ENCODE data around the gene OR10A5. TPM values are rescaled to one million over a fixed set of nuclear protein-coding genes. Genes with fewer than 3 reads are reported as not detected.

Gene OR10A5, protein sequence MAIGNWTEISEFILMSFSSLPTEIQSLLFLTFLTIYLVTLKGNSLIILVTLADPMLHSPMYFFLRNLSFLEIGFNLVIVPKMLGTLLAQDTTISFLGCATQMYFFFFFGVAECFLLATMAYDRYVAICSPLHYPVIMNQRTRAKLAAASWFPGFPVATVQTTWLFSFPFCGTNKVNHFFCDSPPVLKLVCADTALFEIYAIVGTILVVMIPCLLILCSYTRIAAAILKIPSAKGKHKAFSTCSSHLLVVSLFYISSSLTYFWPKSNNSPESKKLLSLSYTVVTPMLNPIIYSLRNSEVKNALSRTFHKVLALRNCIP
- total RNA-seq: not detected in 2 replicates

DNA sequence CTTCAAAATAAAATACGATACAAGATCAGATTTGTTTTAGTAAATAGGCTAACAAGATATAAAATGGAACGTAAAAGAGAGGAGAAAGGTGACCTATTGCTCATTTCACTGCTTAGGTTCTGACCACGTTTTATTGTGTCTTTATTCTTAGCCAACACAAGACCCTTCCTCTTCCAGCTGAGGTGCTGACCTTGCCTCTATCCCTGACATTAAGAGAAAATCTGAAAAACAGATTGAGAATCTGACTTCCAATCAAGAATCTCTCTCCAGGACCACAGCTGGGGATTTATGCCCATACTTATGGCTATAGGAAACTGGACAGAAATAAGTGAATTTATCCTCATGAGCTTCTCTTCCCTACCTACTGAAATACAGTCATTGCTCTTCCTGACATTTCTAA is at the start of gene OR10A5:
TSS of gene OR10A5 (plus strand) at position 301 of the 400 bp plus-strand sequence. CDS start at position 301, 0 bp downstream.

DNA sequence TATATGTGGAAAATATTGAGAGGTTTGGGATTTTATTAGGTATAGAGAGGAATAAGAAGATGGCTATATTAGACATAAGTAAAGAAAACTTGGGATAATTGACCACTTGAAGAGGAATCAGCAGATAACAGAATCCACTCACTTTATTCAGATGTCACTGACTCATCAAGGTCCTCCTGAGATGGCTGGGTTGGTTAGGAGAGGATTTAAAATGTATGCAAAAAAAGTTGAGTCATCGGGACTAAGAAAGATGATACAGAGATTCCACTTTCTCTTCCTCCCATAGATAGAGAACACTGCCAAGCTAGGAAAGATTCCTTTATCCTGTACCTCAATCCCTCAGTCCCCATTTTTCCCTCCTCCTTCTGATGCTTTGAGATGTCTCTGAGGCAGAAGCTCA is 46.1 kb upstream of the OR10A5 start, which contains the start of gene OR6A2:
TSS of gene OR6A2 (minus strand) at position 288 of the 400 bp plus-strand sequence. CDS start 3,981 bp downstream, outside the sequence.

DNA sequence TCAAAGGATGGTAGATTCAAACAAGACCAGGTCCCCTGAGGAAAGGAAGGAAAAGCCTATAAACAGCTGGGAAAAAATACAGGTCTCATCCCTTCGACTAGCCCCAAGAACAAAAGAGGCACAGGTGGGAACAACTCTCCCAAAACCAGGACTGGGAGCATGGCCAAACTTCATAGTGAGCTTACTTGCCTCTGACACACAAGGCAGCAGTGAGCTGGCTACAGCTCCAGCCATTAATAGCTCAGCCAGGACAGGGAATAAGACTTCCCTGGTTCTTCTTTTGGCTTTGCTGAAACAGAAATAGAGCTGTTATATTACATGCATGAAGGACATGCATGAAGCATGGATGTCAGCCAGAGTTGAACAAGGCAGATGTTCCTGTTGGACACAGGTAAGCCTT is 17.5 kb downstream of the OR10A5 start, which contains the start of gene OR10A2:
TSS of gene OR10A2 (plus strand) at position 97 of the 400 bp plus-strand sequence. CDS start 6,698 bp downstream, outside the sequence.

DNA sequence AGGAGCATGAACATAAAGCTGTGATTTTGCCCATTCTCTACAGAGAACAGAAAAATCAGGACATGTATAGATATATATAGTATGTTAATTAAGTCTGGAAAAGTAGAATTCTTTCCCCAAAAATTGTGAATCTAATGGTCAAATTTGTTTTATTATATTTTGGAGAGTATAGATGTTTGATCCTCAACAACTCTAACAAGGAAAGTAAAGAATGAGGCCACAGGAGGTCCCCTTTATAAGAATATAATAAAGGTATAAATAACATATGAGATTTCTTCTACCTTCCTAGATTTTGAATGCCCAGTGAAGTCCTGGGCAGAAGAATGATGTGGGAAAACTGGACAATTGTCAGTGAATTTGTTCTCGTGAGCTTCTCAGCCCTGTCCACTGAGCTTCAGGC is 30.8 kb downstream of the OR10A5 start, which contains the start of gene OR10A4:
TSS of gene OR10A4 (plus strand) at position 301 of the 400 bp plus-strand sequence. CDS start at position 324, 23 bp downstream.

DNA sequence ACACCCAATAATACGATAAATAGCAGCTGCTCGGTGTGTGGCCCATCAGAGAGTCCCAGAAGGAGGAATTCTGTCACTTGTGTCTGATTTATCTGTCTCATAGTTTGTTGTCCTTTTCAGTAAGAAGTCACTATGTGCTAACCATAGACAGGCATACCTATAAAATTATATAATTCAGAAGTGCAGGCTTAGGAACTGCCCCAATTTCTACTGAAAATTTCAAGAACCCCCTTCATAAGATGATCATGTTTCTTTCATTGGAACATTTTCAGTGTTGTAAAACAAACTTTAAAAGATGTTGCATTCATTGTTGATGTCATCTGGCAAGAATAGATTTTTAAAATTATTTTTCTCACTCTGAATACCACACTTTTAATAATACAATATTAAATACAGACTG is 46.9 kb downstream of the OR10A5 start, which contains the start of gene OR2D2:
TSS of gene OR2D2 (minus strand) at position 101 of the 400 bp plus-strand sequence. CDS start at position 101, 0 bp downstream.

Other genes starting within 250 kb of the OR10A5 start
- 7.4 and 23.3 TPM in 2 replicates for gene RRP8, start 242.1 kb upstream of the OR10A5 start, total RNA-seq
- 130 and 151 TPM in 2 replicates for gene ILK, start 241.9 kb upstream of the OR10A5 start, total RNA-seq
- 33.9 and 42.9 TPM in 2 replicates for gene TAF10, start 233.5 kb upstream of the OR10A5 start, total RNA-seq
- 55.4 and 57.9 TPM in 2 replicates for gene TPP1, start 226.3 kb upstream of the OR10A5 start, total RNA-seq
- 1.9 and 2.5 TPM in 2 replicates for gene DCHS1, start 189.9 kb upstream of the OR10A5 start, total RNA-seq
- gene MRPL17, start 162.3 kb upstream of the OR10A5 start, total RNA-seq: 36.6 and 44.0 TPM in 2 replicates
- gene OR2AG2, start 73.7 kb upstream of the OR10A5 start, total RNA-seq: not detected in 2 replicates
- gene OR2AG1, start 62.7 kb upstream of the OR10A5 start, total RNA-seq: not detected in 2 replicates
- gene OR6A2, start 46.0 kb upstream of the OR10A5 start, total RNA-seq: 0.65 and 3.4 TPM in 2 replicates
- not detected in 2 replicates for gene OR10A2, start 17.4 kb downstream of the OR10A5 start, total RNA-seq
- gene OR10A4, start 30.9 kb downstream of the OR10A5 start, total RNA-seq: not detected in 2 replicates
- gene OR2D2, start 46.8 kb downstream of the OR10A5 start, total RNA-seq: not detected in 2 replicates
- gene OR2D3, start 75.3 kb downstream of the OR10A5 start, total RNA-seq: not detected in 2 replicates
- 3.1 and 6.7 TPM in 2 replicates for gene ZNF215, start 80.7 kb downstream of the OR10A5 start, total RNA-seq
- 1.8 and 5.8 TPM in 2 replicates for gene ZNF214, start 174.7 kb downstream of the OR10A5 start, total RNA-seq
- 0.49 TPM in 1 of 2 replicates, not detected in the other for gene NLRP14, start 174.8 kb downstream of the OR10A5 start, total RNA-seq
- not detected in 2 replicates for gene RBMXL2, start 243.3 kb downstream of the OR10A5 start, total RNA-seq

All from cardiac atrium fibroblast (primary cell).